Measurements from ENCODE around the gene FSTL4. TPM values are rescaled to one million over a fixed set of nuclear protein-coding genes. Genes with fewer than 3 reads are reported as not detected.

FSTL4 gene
- total and polyA plus RNA-seq, 2 of the 13 experiments (the other 11 are each of a cell fraction or from before 2014, with no cell fraction given): 2.1 to 3.0 TPM

- no peak overlapping the region for H3K9ac ChIP-seq (ENCODE audit: insufficient read depth, low read depth, low read length)
- no peak overlapping the region for H3K27ac ChIP-seq (ENCODE audit: extremely low read length, insufficient read depth, low read length)
- ATAC-seq: no peak
- no peaks in the 10 kb centered on the region for H3K4me1 ChIP-seq (ENCODE audit: insufficient read depth, low read length)
- no peak for DNase-seq (ENCODE audit: low spot score)
- H3K27me3 ChIP-seq (ENCODE audit: control insufficient read depth in 1 of 2, insufficient read depth in 2 of 2, low read length in 2 of 2): peaks cover 8 to 40% of the 10 kb centered on the region in 2 experiments; a peak in 4 of 5 replicates
- no peaks in the 10 kb centered on the region for H3K79me2 ChIP-seq (ENCODE audit: insufficient read depth, low read length)
- no peaks in the 10 kb centered on the region for H3K9me3 ChIP-seq (ENCODE audit: low read length)
- in situ Hi-C loops (cut with HindIII; ENCODE audit: extremely low pct_ligation_motif_present, low pct_unique_long_range_greater_than_20kb): no loop called here
- no peak overlapping the region for H3K4me2 ChIP-seq (ENCODE audit: low read depth, low read length)
- TF ChIP-seq CREB1 (IDR thresholded peaks at IDR 0.05): no peak
- TF ChIP-seq CREB1 (CRISPR knock-in tag; IDR thresholded peaks at IDR 0.05): no peak
- no peak for TF ChIP-seq NFATC3 (CRISPR knock-in tag; IDR thresholded peaks at IDR 0.05)
- no peak for TF ChIP-seq ZNF550 (CRISPR knock-in tag; IDR thresholded peaks at IDR 0.05; ENCODE audit: borderline replicate concordance)
- H2AFZ ChIP-seq (ENCODE audit: low read length): no peak overlapping the region
- BruUV-seq (replicated peaks): no TSS peak
- H4K20me1 ChIP-seq (ENCODE audit: insufficient read depth, low read length): no peaks in the 10 kb centered on the region
- no peak overlapping the region for H3K4me3 ChIP-seq (replicated peaks in 1 of 3; ENCODE audit: insufficient read depth in 1 of 3, low read depth in 2 of 3, low read length in 3 of 3)
- FAIRE-seq: no peak
- intact Hi-C loops (cut with micrococcal nuclease; ENCODE audit: unreplicated experiment): no loop called here
- 5% methylated on average over 7 of the region's 10 CpGs for WGBS (ENCODE audit: low lambda C conversion rate)
- CTCF ChIA-PET (ENCODE audit: low intra/inter-chr PET ratio, low total read pairs): no interaction called here
- POLR2A ChIA-PET: no interaction called here
- no peaks in the 10 kb centered on the region for H3K36me3 ChIP-seq (replicated peaks in 1 of 2; ENCODE audit: control insufficient read depth in 1 of 2, insufficient read depth in 2 of 2, low read length in 2 of 2)
Observed at GRCh38 chr5:133390416-133391353, 221.7 kb downstream of the FSTL4 start.

DNA sequence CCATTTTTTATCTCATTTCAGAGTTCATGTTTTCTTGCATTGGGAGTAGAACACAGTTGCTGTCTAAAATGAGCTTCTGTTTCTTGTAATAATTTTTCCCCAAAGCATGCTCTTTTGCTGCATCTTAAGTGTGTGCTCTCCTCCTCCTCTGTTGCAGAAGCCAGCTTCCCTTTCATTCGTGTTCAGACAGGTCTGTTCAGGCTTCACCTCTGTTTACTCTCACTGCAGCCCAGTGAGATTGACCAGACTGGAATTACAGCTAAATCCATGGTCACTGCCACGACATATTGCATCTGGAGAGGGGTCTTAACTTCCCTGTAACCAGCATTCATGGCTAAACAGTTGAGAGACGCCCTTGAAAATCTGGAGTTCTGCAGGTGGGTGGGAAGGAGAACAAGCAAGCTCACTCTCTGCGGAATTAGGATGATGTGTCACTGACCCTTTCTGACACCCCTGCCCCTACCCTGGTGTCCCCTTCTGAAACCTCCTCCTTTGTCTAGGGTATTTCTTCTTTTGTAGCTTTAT is 223.2 kb downstream of the FSTL4 start:
- Histone ChIP-seq H3K79me2 (ENCODE audit: insufficient read depth, low read length) (no peaks in the 10 kb centered on the region), H3K36me3 (replicated peaks in 1 of 2; ENCODE audit: control insufficient read depth in 1 of 2, insufficient read depth in 2 of 2, low read length in 2 of 2) (no peaks in the 10 kb centered on the region), H3K4me1 (ENCODE audit: insufficient read depth, low read length) (no peaks in the 10 kb centered on the region), H2AFZ (ENCODE audit: low read length) (no peak overlapping the region), H3K9ac (ENCODE audit: insufficient read depth, low read depth, low read length) (no peak overlapping the region), H3K9me3 (ENCODE audit: low read length) (no peaks in the 10 kb centered on the region), H3K27ac (ENCODE audit: extremely low read length, insufficient read depth, low read length) (no peak overlapping the region), H4K20me1 (ENCODE audit: insufficient read depth, low read length) (no peaks in the 10 kb centered on the region), H3K4me3 (replicated peaks in 1 of 3; ENCODE audit: insufficient read depth in 1 of 3, low read depth in 2 of 3, low read length in 3 of 3) (no peak overlapping the region), H3K27me3 (ENCODE audit: control insufficient read depth in 1 of 2, insufficient read depth in 2 of 2, low read length in 2 of 2) (peaks cover 10 to 47% of the 10 kb centered on the region in 2 experiments; a peak in 4 of 5 replicates), H3K4me2 (ENCODE audit: low read depth, low read length) (no peak overlapping the region)
- CTCF ChIA-PET (ENCODE audit: low intra/inter-chr PET ratio, low total read pairs): no interaction called here
- TF ChIP-seq RNF2 (conservative IDR thresholded peaks at IDR 0.05; ENCODE audit: low read depth): no peak
- TF ChIP-seq, protein P1, sequence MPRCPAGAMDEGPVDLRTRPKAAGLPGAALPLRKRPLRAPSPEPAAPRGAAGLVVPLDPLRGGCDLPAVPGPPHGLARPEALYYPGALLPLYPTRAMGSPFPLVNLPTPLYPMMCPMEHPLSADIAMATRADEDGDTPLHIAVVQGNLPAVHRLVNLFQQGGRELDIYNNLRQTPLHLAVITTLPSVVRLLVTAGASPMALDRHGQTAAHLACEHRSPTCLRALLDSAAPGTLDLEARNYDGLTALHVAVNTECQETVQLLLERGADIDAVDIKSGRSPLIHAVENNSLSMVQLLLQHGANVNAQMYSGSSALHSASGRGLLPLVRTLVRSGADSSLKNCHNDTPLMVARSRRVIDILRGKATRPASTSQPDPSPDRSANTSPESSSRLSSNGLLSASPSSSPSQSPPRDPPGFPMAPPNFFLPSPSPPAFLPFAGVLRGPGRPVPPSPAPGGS (CRISPR knock-in tag; IDR thresholded peaks at IDR 0.05): no peak
- no peak for DNase-seq (ENCODE audit: low spot score)
- in situ Hi-C loops (cut with HindIII; ENCODE audit: extremely low pct_ligation_motif_present, low pct_unique_long_range_greater_than_20kb): no loop called here
- FAIRE-seq: no peak
- WGBS (ENCODE audit: low lambda C conversion rate): 0% methylated on average over 4 of the region's 4 CpGs
- intact Hi-C loops (cut with micrococcal nuclease; ENCODE audit: unreplicated experiment): no loop called here
- POLR2A ChIA-PET: no interaction called here
- no TSS peak for BruUV-seq (replicated peaks)
- no peak for ATAC-seq

Measured in HepG2 (cell line).